ENCODE data around the gene NEU1. TPM values are rescaled to one million over a fixed set of nuclear protein-coding genes. Genes with fewer than 3 reads are reported as not detected.

The NEU1 gene
- total and polyA plus RNA-seq, 2 donors (not counting 1 experiment from before 2014, with no cell fraction given): 51.2 to 100 TPM

- Histone ChIP-seq H4K20me1 (ENCODE audit: control insufficient read depth, extremely low read depth, insufficient read depth, low read length) (peaks cover 6% of the 10 kb centered on the region), H3K36me3 (ENCODE audit: control insufficient read depth, insufficient read depth, low read length) (peaks cover 18% of the 10 kb centered on the region), H3K27ac (ENCODE audit: insufficient read depth, low read length) (peak overlapping the region; percentile 93), H2AFZ (ENCODE audit: low read length) (no peak overlapping the region), H3K9me3 (ENCODE audit: control insufficient read depth, insufficient read depth, low read depth, low read length) (no peaks in the 10 kb centered on the region), H3K27me3 (ENCODE audit: control insufficient read depth, insufficient read depth, low read length) (no peaks in the 10 kb centered on the region), H3K4me3 (replicated peaks in 1 of 4; ENCODE audit: control extremely low read depth in 1 of 4, insufficient read depth in 1 of 4, low read depth in 3 of 4, low read length in 4 of 4) (peak overlapping the region; percentile 70 to 97 (median 74)), H3K79me2 (ENCODE audit: control insufficient read depth, insufficient read depth, low read length) (peaks cover 42% of the 10 kb centered on the region), H3K4me1 (ENCODE audit: control insufficient read depth, extremely low read depth, insufficient read depth, low read length) (peaks cover 15% of the 10 kb centered on the region), H3K9ac (ENCODE audit: insufficient read depth, low read length) (peak overlapping the region; percentile 51), H3K4me2 (ENCODE audit: extremely low read depth, insufficient read depth, low read length) (peak overlapping the region; percentile 81)
- no peak for TF ChIP-seq EZH2 (IDR thresholded peaks at IDR 0.05; ENCODE audit: low read length, missing control alignments)
- TF ChIP-seq, protein P1, sequence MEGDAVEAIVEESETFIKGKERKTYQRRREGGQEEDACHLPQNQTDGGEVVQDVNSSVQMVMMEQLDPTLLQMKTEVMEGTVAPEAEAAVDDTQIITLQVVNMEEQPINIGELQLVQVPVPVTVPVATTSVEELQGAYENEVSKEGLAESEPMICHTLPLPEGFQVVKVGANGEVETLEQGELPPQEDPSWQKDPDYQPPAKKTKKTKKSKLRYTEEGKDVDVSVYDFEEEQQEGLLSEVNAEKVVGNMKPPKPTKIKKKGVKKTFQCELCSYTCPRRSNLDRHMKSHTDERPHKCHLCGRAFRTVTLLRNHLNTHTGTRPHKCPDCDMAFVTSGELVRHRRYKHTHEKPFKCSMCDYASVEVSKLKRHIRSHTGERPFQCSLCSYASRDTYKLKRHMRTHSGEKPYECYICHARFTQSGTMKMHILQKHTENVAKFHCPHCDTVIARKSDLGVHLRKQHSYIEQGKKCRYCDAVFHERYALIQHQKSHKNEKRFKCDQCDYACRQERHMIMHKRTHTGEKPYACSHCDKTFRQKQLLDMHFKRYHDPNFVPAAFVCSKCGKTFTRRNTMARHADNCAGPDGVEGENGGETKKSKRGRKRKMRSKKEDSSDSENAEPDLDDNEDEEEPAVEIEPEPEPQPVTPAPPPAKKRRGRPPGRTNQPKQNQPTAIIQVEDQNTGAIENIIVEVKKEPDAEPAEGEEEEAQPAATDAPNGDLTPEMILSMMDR (conservative IDR thresholded peaks at IDR 0.05 in 1 of 2, IDR thresholded peaks at IDR 0.05 in 1 of 2; ENCODE audit: low read depth in 1 of 2, low read length in 2 of 2): peak in 1 of 2 donors; percentile 25
- DNase-seq (ENCODE audit: low read depth in 2 of 2): peak in 1 of 2 donors; percentile 65
Measured at GRCh38 chr6:31836474-31837368, 25.9 kb downstream of the NEU1 start.

GRCh38 chr6:31836047-31836473 lies 26.6 kb downstream of the NEU1 start:
- Histone ChIP-seq H3K9ac (ENCODE audit: insufficient read depth, low read length) (peak overlapping the region; percentile 51), H3K4me1 (ENCODE audit: control insufficient read depth, extremely low read depth, insufficient read depth, low read length) (peaks cover 15% of the 10 kb centered on the region), H3K4me3 (replicated peaks in 1 of 4; ENCODE audit: control extremely low read depth in 1 of 4, insufficient read depth in 1 of 4, low read depth in 3 of 4, low read length in 4 of 4) (peak overlapping the region; percentile 70 to 97 (median 74)), H2AFZ (ENCODE audit: low read length) (no peak overlapping the region), H3K27ac (ENCODE audit: insufficient read depth, low read length) (peak overlapping the region; percentile 93), H3K4me2 (ENCODE audit: extremely low read depth, insufficient read depth, low read length) (peak overlapping the region; percentile 81), H3K36me3 (ENCODE audit: control insufficient read depth, insufficient read depth, low read length) (peaks cover 18% of the 10 kb centered on the region), H3K27me3 (ENCODE audit: control insufficient read depth, insufficient read depth, low read length) (no peaks in the 10 kb centered on the region), H3K9me3 (ENCODE audit: control insufficient read depth, insufficient read depth, low read depth, low read length) (no peaks in the 10 kb centered on the region), H3K79me2 (ENCODE audit: control insufficient read depth, insufficient read depth, low read length) (peaks cover 49% of the 10 kb centered on the region), H4K20me1 (ENCODE audit: control insufficient read depth, extremely low read depth, insufficient read depth, low read length) (peaks cover 6% of the 10 kb centered on the region)
- no peak for DNase-seq (ENCODE audit: low read depth in 2 of 2)
- TF ChIP-seq, protein P1 (conservative IDR thresholded peaks at IDR 0.05 in 1 of 2, IDR thresholded peaks at IDR 0.05 in 1 of 2; ENCODE audit: low read depth in 1 of 2, low read length in 2 of 2): no peak
- no peak for TF ChIP-seq EZH2 (IDR thresholded peaks at IDR 0.05; ENCODE audit: low read length, missing control alignments)

DNA sequence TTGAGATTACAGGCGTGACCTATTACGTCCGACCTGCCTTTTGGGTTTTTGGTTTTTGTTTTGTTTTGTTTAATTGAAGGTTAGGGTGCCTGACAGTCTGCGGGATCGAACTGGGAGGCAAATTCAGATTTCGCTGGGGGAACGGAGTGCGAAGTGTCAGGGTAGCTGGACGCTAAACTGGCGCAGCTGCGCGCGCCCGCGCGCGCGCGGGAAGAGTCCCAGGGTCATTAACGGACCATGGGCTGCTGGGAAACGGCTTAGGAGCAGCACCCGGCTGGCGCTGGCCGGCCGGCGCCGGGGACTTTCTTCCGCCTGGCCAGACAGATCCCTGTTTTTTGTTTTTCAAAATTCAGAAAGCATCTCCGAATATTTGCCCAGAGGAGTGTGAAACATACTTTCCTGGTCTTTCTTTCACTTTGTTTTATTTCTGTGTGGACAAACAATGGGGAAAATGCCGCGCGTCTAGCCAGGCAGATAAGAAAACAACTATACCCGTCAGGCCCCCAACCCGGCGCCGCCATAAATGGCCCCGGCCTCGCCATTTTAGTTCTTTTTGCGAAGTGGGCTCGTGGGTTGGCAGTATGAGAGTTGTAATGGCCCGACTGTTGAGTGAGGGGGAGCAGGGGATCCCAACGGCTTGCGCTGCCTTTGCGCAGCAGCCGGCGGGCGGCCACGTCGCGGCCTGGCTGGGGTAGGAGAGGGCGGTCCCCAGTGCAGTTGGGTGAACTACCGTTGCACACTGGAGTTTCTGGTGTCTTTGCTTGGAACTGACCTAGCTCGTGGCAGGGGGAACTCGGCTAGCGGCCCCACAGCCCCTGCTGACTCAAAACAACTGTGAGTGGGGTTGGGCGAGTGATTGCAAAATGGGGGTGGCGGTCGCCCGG lies 28.0 kb downstream of the NEU1 start:
- peak; percentile 79 to 89 for DNase-seq (ENCODE audit: low read depth in 2 of 2)
- H4K20me1 ChIP-seq (ENCODE audit: control insufficient read depth, extremely low read depth, insufficient read depth, low read length): peaks cover 6% of the 10 kb centered on the region
- H3K79me2 ChIP-seq (ENCODE audit: control insufficient read depth, insufficient read depth, low read length): peaks cover 63% of the 10 kb centered on the region
- peak overlapping the region; percentile 80 for H3K9ac ChIP-seq (ENCODE audit: insufficient read depth, low read length)
- peaks cover 15% of the 10 kb centered on the region for H3K4me1 ChIP-seq (ENCODE audit: control insufficient read depth, extremely low read depth, insufficient read depth, low read length)
- peak overlapping the region; percentile 70 to 97 (median 74) for H3K4me3 ChIP-seq (replicated peaks in 1 of 4; ENCODE audit: control extremely low read depth in 1 of 4, insufficient read depth in 1 of 4, low read depth in 3 of 4, low read length in 4 of 4)
- TF ChIP-seq, protein P1 (conservative IDR thresholded peaks at IDR 0.05 in 1 of 2, IDR thresholded peaks at IDR 0.05 in 1 of 2; ENCODE audit: low read depth in 1 of 2, low read length in 2 of 2): no peak
- no peak for TF ChIP-seq EZH2 (IDR thresholded peaks at IDR 0.05; ENCODE audit: low read length, missing control alignments)
- H3K27ac ChIP-seq (ENCODE audit: insufficient read depth, low read length): peak overlapping the region; percentile 93
- peak overlapping the region; percentile 52 for H2AFZ ChIP-seq (ENCODE audit: low read length)
- H3K4me2 ChIP-seq (ENCODE audit: extremely low read depth, insufficient read depth, low read length): peak overlapping the region; percentile 81
- H3K36me3 ChIP-seq (ENCODE audit: control insufficient read depth, insufficient read depth, low read length): peaks cover 17% of the 10 kb centered on the region
- no peaks in the 10 kb centered on the region for H3K9me3 ChIP-seq (ENCODE audit: control insufficient read depth, insufficient read depth, low read depth, low read length)
- H3K27me3 ChIP-seq (ENCODE audit: control insufficient read depth, insufficient read depth, low read length): no peaks in the 10 kb centered on the region
